ENCODE results near the gene LRIG2. TPM values are rescaled to one million over a fixed set of nuclear protein-coding genes. Genes with fewer than 3 reads are reported as not detected.

The LRIG2 gene
- total and polyA plus RNA-seq, 9 of the 15 experiments (the other 6 are each of a cell fraction or from before 2014, with no cell fraction given): 1.8 to 28.1 (median 11.5) TPM

GRCh38 chr1:113128116-113128515 is 55.1 kb downstream of the LRIG2 start:
- Histone ChIP-seq H3K27ac (ENCODE audit: extremely low read depth, low read depth, low read length) (no peak overlapping the region), H2AFZ (ENCODE audit: low read depth, low read length) (no peak overlapping the region), H3K9me3 (replicated peaks; ENCODE audit: control insufficient read depth, insufficient read depth, low read depth, low read length) (no peaks in the 10 kb centered on the region), H3K36me3 (ENCODE audit: control insufficient read depth, insufficient read depth, low read length) (peaks cover 42% of the 10 kb centered on the region), H3K9me1 (ENCODE audit: control insufficient read depth, insufficient read depth, low read length) (no peaks in the 10 kb centered on the region), H3K4me2 (ENCODE audit: insufficient read depth, low read length) (no peak overlapping the region), H3K4me1 (replicated peaks in 1 of 2; ENCODE audit: control insufficient read depth in 2 of 2, insufficient read depth in 2 of 2, low read length in 2 of 2) (no peaks in the 10 kb centered on the region), H3K27me3 (ENCODE audit: control insufficient read depth in 2 of 2, insufficient read depth in 2 of 2, low read length in 2 of 2) (no peaks in the 10 kb centered on the region), H3K79me2 (ENCODE audit: control insufficient read depth, insufficient read depth, low read length) (no peaks in the 10 kb centered on the region), H4K20me1 (replicated peaks; ENCODE audit: control insufficient read depth, insufficient read depth, low read length) (no peaks in the 10 kb centered on the region), H3K9ac (ENCODE audit: insufficient read depth in 1 of 2, low read depth in 2 of 2, low read length in 2 of 2) (no peak overlapping the region), H3K4me3 (no peak overlapping the region)
- POLR2A ChIA-PET: interaction anchor here (1.2 to 1.5 kb wide), 2 partner anchors 10 to 413 kb away, joined by 4 to 5 read pairs; partner anchors contain the start of gene PPM1J
- WGBS (ENCODE audit: insufficient coverage, low coverage, missing lambda C conversion rate): 88% methylated on average over 2 of the region's 2 CpGs
- TF ChIP-seq POLR2AphosphoS2 (IDR thresholded peaks at IDR 0.05; ENCODE audit: low read length) (0 out of 2 replicates have a peak, but pooled peaks have one; percentile 46), DMBX1 (CRISPR knock-in tag; IDR thresholded peaks at IDR 0.05; ENCODE audit: borderline replicate concordance) (no peak), ETS2 (tag; IDR thresholded peaks at IDR 0.05; ENCODE audit: borderline replicate concordance, poor library complexity, severe bottlenecking) (no peak)
- DNase-seq (ENCODE audit: extremely low read depth in 1 of 4, low spot score in 3 of 4): no peak
- intact Hi-C loops (cut with micrococcal nuclease) (no loop called here), in situ Hi-C loops (cut with MboI) (no loop called here)
- BruUV-seq (replicated peaks): no TSS peak
- no peak for ATAC-seq
- no peak for FAIRE-seq
- CTCF ChIA-PET (ENCODE audit: low intra/inter-chr PET ratio): interaction anchor here (0.7 kb wide), 1 partner anchor 542 kb away, joined by 3 read pairs; no protein-coding TSS in a partner anchor

- H3K4me3 ChIP-seq: no peak overlapping the region
- peaks cover 29% of the 10 kb centered on the region for H3K36me3 ChIP-seq (ENCODE audit: control insufficient read depth, insufficient read depth, low read length)
- in situ Hi-C loops (cut with MboI): no loop called here
- no peak overlapping the region for H2AFZ ChIP-seq (ENCODE audit: low read depth, low read length)
- no peaks in the 10 kb centered on the region for H3K9me1 ChIP-seq (ENCODE audit: control insufficient read depth, insufficient read depth, low read length)
- no peak overlapping the region for H3K27ac ChIP-seq (ENCODE audit: extremely low read depth, low read depth, low read length)
- no peak for FAIRE-seq
- 80% methylated on average over 6 of the region's 6 CpGs for WGBS (ENCODE audit: insufficient coverage, low coverage, missing lambda C conversion rate)
- H3K4me2 ChIP-seq (ENCODE audit: insufficient read depth, low read length): no peak overlapping the region
- H3K79me2 ChIP-seq (ENCODE audit: control insufficient read depth, insufficient read depth, low read length): no peaks in the 10 kb centered on the region
- CTCF ChIA-PET (ENCODE audit: low intra/inter-chr PET ratio): no interaction called here
- no peaks in the 10 kb centered on the region for H4K20me1 ChIP-seq (replicated peaks; ENCODE audit: control insufficient read depth, insufficient read depth, low read length)
- intact Hi-C loops (cut with micrococcal nuclease): no loop called here
- BruUV-seq (replicated peaks): no TSS peak
- H3K9ac ChIP-seq (ENCODE audit: insufficient read depth in 1 of 2, low read depth in 2 of 2, low read length in 2 of 2): no peak overlapping the region
- DNase-seq (ENCODE audit: extremely low read depth in 1 of 4, low spot score in 3 of 4): no peak
- no peaks in the 10 kb centered on the region for H3K9me3 ChIP-seq (replicated peaks; ENCODE audit: control insufficient read depth, insufficient read depth, low read depth, low read length)
- ATAC-seq: peak; percentile 27
- TF ChIP-seq ZNF740 (CRISPR knock-in tag; IDR thresholded peaks at IDR 0.05) (no peak), ZNF740 (tag; IDR thresholded peaks at IDR 0.05) (no peak), CTCF (IDR thresholded peaks at IDR 0.05 in 2 of 3, conservative IDR thresholded peaks at IDR 0.05 in 1 of 3; ENCODE audit: insufficient read depth in 2 of 3, low read depth in 1 of 3, low read length in 3 of 3) (peak in 1 of 3 experiments; percentile 17; a peak in 1 of 6 replicates), POLR2A (conservative IDR thresholded peaks at IDR 0.05) (0 out of 2 replicates have a peak, but pooled peaks have one; percentile 4)
- H3K4me1 ChIP-seq (replicated peaks in 1 of 2; ENCODE audit: control insufficient read depth in 2 of 2, insufficient read depth in 2 of 2, low read length in 2 of 2): no peaks in the 10 kb centered on the region
- POLR2A ChIA-PET: interaction anchor here (1.5 kb wide), 3 partner anchors 8 to 17 kb away, joined by 4 to 5 read pairs (median 4); no protein-coding TSS in a partner anchor
- no peaks in the 10 kb centered on the region for H3K27me3 ChIP-seq (ENCODE audit: control insufficient read depth in 2 of 2, insufficient read depth in 2 of 2, low read length in 2 of 2)
These were observed 56.7 kb downstream of the LRIG2 start for GRCh38 chr1:113129529-113130185.
